ENCODE measurements around the gene HTR2B. TPM values are rescaled to one million over a fixed set of nuclear protein-coding genes. Genes with fewer than 3 reads are reported as not detected.

HTR2B gene
- total RNA-seq, 2 experiments from 2014 or later, result not detected

DNA sequence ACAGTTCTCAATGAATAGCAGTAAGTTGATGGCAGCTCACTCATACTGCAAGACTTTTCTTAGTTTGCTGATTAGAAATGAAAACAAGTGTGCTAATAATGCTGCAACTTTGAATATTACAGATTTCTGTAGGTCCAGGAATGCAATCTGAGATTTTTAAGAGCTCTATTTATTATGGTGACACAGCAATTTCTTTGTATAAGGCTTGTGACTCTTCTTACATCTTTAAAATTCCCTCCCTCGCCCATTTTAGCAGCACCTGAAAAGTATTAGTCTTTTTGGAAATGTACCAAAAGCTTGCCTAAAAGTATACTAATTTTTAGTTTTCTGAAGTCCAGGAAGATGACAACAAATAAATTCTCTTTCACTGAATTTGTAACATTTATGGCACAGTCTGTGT lies 4.4 kb upstream of the HTR2B start:
- ChIA-PET CTCF (interaction anchor here (0.6 to 1.6 kb wide), 4 partner anchors 17 to 965 kb away, joined by 3 to 5 read pairs (median 4); no protein-coding TSS in a partner anchor), POLR2A (no interaction called here)
- no peaks in the 10 kb centered on the region for H3K9me3 Mint-ChIP-seq
- H3K4me3 Mint-ChIP-seq, result no peak overlapping the region
- no peak overlapping the region for H3K27ac Mint-ChIP-seq
- intact Hi-C loops (cut with micrococcal nuclease), result no loop called here
- no peak for DNase-seq
- H3K36me3 Mint-ChIP-seq, result no peaks in the 10 kb centered on the region
- H3K27me3 Mint-ChIP-seq, result no peaks in the 10 kb centered on the region
- peaks cover 13% of the 10 kb centered on the region for H3K4me1 Mint-ChIP-seq (ENCODE audit: low read depth)

DNA sequence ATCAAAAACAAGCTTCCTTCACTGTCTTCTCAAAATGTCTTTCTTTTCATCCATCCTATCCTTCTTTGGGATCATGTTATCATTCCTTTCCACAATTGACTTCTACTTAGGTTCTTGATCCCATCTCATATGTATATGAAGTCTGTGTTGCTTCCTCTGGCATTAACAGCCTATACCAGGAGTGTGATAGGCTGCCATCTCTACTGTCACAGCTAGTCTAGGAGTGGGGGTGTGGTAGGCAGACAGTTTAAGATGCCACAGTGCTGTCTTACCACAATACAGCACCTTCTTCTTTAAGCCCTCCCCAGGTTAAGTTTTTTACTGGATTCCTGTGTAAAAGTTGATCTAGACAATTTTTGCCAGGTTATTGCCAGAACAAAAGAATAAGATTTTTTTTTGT lies 3.7 kb upstream of the HTR2B start:
- POLR2A ChIA-PET, result interaction anchor here (0.6 kb wide), 1 partner anchor 1109 kb away, joined by 3 read pairs; no protein-coding TSS in a partner anchor
- Mint-ChIP-seq H3K4me3 (no peak overlapping the region), H3K27ac (no peak overlapping the region), H3K4me1 (ENCODE audit: low read depth) (peaks cover 20% of the 10 kb centered on the region), H3K36me3 (no peaks in the 10 kb centered on the region), H3K9me3 (no peaks in the 10 kb centered on the region), H3K27me3 (no peaks in the 10 kb centered on the region)
- intact Hi-C loops (cut with micrococcal nuclease), result no loop called here
- no peak for DNase-seq
- CTCF ChIA-PET, result interaction anchor here (0.8 to 1.6 kb wide), 2 partner anchors 16 to 27 kb away, joined by 3 to 5 read pairs; no protein-coding TSS in a partner anchor

DNA sequence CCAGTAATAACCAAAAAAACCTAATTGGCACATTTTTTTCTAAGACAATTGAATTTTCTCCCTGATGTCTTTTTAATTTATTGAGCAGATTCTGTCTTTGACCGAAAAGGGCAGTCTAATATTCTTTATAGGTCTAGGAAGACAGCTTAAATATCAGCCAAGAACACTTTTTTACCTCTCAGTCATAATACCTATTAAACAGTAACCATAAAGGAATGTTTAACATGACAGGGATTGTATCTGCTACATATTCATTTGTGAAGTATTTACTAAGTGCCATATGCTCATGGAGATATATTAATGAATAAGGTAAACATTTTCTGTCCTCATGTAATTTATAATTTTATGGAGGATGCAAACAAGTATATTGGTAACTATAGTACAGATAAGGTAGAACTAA lies 3.1 kb upstream of the HTR2B start:
- peaks cover 25% of the 10 kb centered on the region for H3K4me1 Mint-ChIP-seq (ENCODE audit: low read depth)
- H3K36me3 Mint-ChIP-seq, result no peaks in the 10 kb centered on the region
- ChIA-PET CTCF (interaction anchor here (0.8 kb wide), 1 partner anchor 24 kb away, joined by 3 read pairs; no protein-coding TSS in a partner anchor), POLR2A (interaction anchor here (0.6 kb wide), 1 partner anchor 1109 kb away, joined by 3 read pairs; no protein-coding TSS in a partner anchor)
- DNase-seq, result no peak
- no peak overlapping the region for H3K27ac Mint-ChIP-seq
- no peaks in the 10 kb centered on the region for H3K27me3 Mint-ChIP-seq
- intact Hi-C loops (cut with micrococcal nuclease), result no loop called here
- H3K4me3 Mint-ChIP-seq, result no peak overlapping the region
- no peaks in the 10 kb centered on the region for H3K9me3 Mint-ChIP-seq

DNA sequence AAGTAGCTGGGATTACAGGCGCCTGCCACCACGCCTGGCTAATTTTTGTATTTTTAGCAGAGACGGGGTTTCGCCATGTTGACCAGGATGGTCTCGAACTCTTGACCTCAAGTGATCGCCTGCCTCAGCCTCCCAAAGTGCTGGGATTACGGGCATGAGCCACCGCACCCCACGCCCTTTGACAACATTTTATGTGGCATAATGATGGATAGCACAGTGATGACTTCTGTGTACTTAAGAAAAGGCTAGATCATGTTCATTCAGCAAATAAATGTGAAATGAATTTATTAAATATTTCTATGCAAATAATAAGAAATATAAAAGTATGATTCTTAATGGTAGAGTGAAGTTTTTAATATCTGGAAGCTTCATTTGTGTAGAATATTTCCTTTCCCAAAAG lies 2.6 kb upstream of the HTR2B start:
- Mint-ChIP-seq H3K4me3 (no peak overlapping the region), H3K9me3 (no peaks in the 10 kb centered on the region), H3K27me3 (no peaks in the 10 kb centered on the region), H3K4me1 (ENCODE audit: low read depth) (peaks cover 25% of the 10 kb centered on the region), H3K36me3 (no peaks in the 10 kb centered on the region), H3K27ac (no peak overlapping the region)
- ChIA-PET POLR2A (no interaction called here), CTCF (interaction anchor here (0.8 kb wide), 1 partner anchor 24 kb away, joined by 3 read pairs; no protein-coding TSS in a partner anchor)
- intact Hi-C loops (cut with micrococcal nuclease), result no loop called here
- no peak for DNase-seq

DNA sequence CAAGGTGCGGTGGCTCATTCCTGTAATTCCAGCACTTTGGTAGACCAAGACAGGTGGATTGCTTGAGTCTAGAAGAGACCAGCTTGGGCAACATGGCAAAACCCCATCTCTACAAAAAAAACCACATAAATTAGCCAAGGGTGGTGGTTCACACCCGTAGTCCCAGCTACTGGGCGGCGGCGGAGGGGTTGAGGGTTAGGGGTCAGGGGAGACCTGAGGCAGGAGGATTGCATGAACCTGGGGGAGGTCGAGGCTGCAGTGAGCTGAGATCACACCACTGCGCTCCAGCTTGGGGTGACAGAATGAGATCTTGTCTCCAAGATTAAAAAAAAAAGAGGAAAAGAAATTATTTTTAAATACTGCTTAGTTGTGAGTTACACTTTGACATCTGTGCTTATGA lies 1.3 kb upstream of the HTR2B start:
- Mint-ChIP-seq H3K27ac (no peak overlapping the region), H3K36me3 (no peaks in the 10 kb centered on the region), H3K27me3 (no peaks in the 10 kb centered on the region), H3K4me1 (ENCODE audit: low read depth) (peaks cover 25% of the 10 kb centered on the region), H3K9me3 (no peaks in the 10 kb centered on the region), H3K4me3 (no peak overlapping the region)
- intact Hi-C loops (cut with micrococcal nuclease), result no loop called here
- ChIA-PET POLR2A (no interaction called here), CTCF (no interaction called here)
- no peak for DNase-seq

DNA sequence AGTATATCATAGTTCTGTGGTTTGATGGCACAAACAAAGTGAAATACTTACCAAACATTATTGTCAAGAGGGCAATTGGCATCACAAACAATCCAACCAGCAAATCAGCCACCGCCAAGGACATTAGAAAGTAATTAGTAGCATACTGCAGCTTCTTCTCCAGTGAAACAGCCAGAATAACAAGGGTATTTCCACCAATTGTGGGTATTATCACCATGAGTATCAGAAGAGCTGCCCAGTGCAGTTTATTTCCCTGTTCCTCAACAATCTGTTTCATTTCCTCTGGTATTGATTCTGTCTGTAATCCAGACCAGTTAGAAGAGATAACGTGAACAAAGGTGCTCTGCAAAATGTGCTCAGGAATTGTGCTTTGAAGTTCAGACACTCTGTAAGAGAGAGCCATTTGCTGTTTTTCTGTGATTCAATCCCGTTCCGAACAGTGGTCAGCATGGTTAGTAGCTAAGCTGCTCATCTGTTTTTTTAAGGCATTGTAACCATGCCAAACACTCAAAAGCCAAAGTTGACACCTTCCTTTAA lies 1.4 kb downstream of the HTR2B start:
- Mint-ChIP-seq H3K4me1 (ENCODE audit: low read depth) (peaks cover 25% of the 10 kb centered on the region), H3K27me3 (no peaks in the 10 kb centered on the region), H3K9me3 (no peaks in the 10 kb centered on the region), H3K27ac (no peak overlapping the region), H3K36me3 (peaks cover 4% of the 10 kb centered on the region), H3K4me3 (no peak overlapping the region)
- POLR2A ChIA-PET, result no interaction called here
- intact Hi-C loops (cut with micrococcal nuclease), result no loop called here
- CTCF ChIA-PET, result interaction anchor here (1.0 kb wide), 1 partner anchor 19 kb away, joined by 3 read pairs; no protein-coding TSS in a partner anchor
- DNase-seq, result no peak

DNA sequence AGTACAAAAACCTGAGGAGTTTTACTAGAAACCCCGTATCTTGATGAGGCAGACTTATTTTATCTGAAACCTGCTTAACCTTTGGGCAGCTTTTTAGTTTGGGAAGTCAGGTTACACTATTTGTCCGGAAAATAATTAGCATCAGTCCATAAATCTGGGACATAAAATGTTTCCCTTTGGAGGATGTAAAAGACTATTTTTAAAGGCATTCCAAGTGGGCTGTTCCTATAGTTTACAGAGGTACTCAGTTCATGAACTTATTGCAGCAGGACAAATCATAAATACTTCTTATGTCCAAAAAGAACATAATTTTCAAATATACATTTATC lies 6.3 kb downstream of the HTR2B start:
- Mint-ChIP-seq H3K27me3 (no peaks in the 10 kb centered on the region), H3K36me3 (peaks cover 10% of the 10 kb centered on the region), H3K27ac (no peak overlapping the region), H3K4me1 (ENCODE audit: low read depth) (peaks cover 12% of the 10 kb centered on the region), H3K4me3 (no peak overlapping the region), H3K9me3 (no peaks in the 10 kb centered on the region)
- intact Hi-C loops (cut with micrococcal nuclease), result no loop called here
- POLR2A ChIA-PET, result no interaction called here
- CTCF ChIA-PET, result no interaction called here
- no peak for DNase-seq

DNA sequence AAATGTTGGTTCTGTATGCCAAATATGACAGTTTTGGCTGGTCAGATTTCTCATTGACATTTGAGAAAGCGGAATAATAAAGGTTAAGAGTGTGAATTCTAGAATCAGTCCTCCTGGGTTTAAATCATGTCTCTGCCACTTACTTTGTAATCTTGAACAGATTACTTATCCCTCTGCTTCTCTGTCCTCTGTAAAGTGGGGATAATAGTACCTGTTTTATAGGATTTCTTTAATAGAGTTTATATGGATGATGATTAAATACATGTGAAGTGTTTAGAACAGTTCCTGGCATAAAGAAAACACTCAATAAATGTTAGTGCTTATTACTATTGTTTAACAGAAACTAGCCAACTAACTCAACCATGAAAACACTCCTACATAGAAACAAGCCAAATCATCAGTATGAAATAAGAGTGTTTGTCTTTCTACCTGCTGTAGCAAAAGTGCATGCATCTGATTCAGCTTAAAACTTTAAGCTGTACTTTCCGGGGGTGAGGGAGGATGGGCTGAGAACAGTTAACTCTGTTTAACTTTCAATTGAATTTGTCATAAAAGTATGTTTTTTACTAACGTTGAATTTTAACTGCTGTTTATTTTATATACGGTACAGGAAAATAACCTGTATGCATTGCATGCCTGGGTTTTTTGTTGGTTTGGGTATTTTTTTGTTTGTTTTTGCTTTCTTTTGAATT lies 6.8 kb downstream of the HTR2B start:
- H3K9me3 Mint-ChIP-seq, result no peaks in the 10 kb centered on the region
- H3K4me3 Mint-ChIP-seq, result no peak overlapping the region
- H3K4me1 Mint-ChIP-seq (ENCODE audit: low read depth), result peaks cover 7% of the 10 kb centered on the region
- CTCF ChIA-PET, result no interaction called here
- H3K27me3 Mint-ChIP-seq, result no peaks in the 10 kb centered on the region
- POLR2A ChIA-PET, result no interaction called here
- intact Hi-C loops (cut with micrococcal nuclease), result no loop called here
- peaks cover 10% of the 10 kb centered on the region for H3K36me3 Mint-ChIP-seq
- H3K27ac Mint-ChIP-seq, result no peak overlapping the region
- DNase-seq, result no peak

DNA sequence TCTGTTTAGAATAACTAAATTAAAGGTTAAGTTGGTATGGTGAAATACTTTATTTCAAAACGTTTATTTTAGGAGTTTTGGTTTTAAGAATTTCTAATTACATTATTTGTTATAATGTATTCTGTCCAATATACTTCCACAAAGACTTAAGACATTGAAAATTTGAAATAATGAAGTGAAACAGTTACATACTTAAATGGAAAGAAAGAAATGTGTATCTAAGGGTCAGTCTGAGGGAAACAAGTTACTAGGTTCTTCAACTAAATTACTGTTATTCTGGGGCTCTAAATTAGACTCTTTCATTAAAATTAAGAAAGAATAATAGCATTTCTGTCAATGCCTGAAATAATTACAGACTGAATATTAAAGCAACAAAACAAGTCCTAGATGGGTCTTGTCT lies 7.7 kb downstream of the HTR2B start:
- Mint-ChIP-seq H3K27me3 (no peaks in the 10 kb centered on the region), H3K27ac (no peak overlapping the region), H3K4me3 (no peak overlapping the region), H3K36me3 (peaks cover 14% of the 10 kb centered on the region), H3K4me1 (ENCODE audit: low read depth) (peaks cover 7% of the 10 kb centered on the region), H3K9me3 (no peaks in the 10 kb centered on the region)
- CTCF ChIA-PET, result no interaction called here
- intact Hi-C loops (cut with micrococcal nuclease), result no loop called here
- POLR2A ChIA-PET, result no interaction called here
- no peak for DNase-seq

DNA sequence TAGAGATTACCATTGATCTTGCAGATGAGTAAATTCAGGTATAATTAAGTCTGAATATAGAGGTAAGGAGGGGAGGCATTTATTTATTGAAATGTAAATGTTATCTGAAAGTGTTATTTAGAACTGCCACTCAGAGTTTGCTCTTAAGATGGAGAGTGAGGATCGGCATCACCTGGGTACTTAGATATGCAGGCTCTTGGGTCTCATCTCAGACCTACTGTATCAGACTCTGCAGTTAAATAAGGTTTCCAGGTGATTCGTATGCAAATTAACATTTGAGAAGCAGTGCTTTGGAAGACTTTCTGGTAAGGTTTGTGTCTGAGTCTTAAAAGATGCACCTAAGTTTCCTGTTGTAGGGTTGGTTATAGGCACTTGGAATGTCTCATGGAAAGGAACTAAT lies 9.2 kb downstream of the HTR2B start:
- Mint-ChIP-seq H3K27ac (no peak overlapping the region), H3K4me1 (ENCODE audit: low read depth) (peaks cover 7% of the 10 kb centered on the region), H3K36me3 (peaks cover 18% of the 10 kb centered on the region), H3K4me3 (no peak overlapping the region), H3K9me3 (no peaks in the 10 kb centered on the region), H3K27me3 (no peaks in the 10 kb centered on the region)
- no peak for DNase-seq
- intact Hi-C loops (cut with micrococcal nuclease), result no loop called here
- POLR2A ChIA-PET, result no interaction called here
- CTCF ChIA-PET, result interaction anchor here (1.0 kb wide), 1 partner anchor 63 kb away, joined by 4 read pairs; no protein-coding TSS in a partner anchor

DNA sequence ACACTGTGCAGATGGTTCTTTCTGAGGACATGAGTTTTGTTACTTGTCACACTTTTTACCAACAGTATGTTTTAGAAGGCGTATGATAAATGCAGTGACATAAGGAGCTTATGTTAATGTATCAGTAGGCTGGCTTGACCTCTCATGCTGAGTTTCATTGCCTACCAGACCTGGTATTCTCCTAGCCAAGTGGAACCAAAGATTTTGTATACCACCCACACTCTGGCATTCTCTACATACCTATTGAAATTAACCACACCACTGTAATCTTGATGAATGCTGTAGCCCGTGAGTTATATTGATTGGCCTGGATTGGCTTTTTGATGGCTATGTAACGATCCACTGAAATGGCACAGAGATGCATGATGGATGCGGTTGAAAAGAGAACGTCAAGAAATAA lies 11.4 kb downstream of the HTR2B start:
- Mint-ChIP-seq H3K27me3 (no peaks in the 10 kb centered on the region), H3K27ac (no peak overlapping the region), H3K36me3 (peaks cover 28% of the 10 kb centered on the region), H3K4me3 (no peak overlapping the region), H3K4me1 (ENCODE audit: low read depth) (peaks cover 7% of the 10 kb centered on the region), H3K9me3 (no peaks in the 10 kb centered on the region)
- DNase-seq, result no peak
- intact Hi-C loops (cut with micrococcal nuclease), result no loop called here
- CTCF ChIA-PET, result no interaction called here
- POLR2A ChIA-PET, result no interaction called here

DNA sequence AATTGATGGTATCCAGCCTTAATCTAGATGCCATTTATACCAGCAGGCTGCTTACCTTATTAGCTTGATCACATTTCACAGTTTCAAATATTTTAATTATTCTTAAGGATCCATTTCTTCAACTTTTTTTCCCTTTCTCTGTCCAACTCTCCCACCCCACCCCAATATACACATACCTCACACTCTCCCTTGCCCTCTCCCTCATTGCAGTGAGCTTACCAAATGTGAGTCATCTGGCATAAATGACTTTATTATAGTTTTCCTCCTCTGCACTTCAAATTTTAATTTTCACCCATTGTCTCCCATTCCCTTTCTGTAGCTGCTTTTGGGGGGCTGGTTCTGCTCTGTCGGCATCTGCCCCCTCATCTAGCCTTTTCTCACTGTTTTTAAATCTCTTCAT lies 12.9 kb downstream of the HTR2B start:
- Mint-ChIP-seq H3K4me1 (ENCODE audit: low read depth) (no peaks in the 10 kb centered on the region), H3K27me3 (no peaks in the 10 kb centered on the region), H3K27ac (no peak overlapping the region), H3K9me3 (no peaks in the 10 kb centered on the region), H3K36me3 (peaks cover 32% of the 10 kb centered on the region), H3K4me3 (no peak overlapping the region)
- ChIA-PET CTCF (interaction anchor here (0.7 to 1.0 kb wide), 2 partner anchors 17 to 116 kb away, joined by 3 read pairs; no protein-coding TSS in a partner anchor), POLR2A (interaction anchor here (0.6 kb wide), 1 partner anchor 373 kb away, joined by 3 read pairs; no protein-coding TSS in a partner anchor)
- DNase-seq, result no peak
- intact Hi-C loops (cut with micrococcal nuclease), result no loop called here

DNA sequence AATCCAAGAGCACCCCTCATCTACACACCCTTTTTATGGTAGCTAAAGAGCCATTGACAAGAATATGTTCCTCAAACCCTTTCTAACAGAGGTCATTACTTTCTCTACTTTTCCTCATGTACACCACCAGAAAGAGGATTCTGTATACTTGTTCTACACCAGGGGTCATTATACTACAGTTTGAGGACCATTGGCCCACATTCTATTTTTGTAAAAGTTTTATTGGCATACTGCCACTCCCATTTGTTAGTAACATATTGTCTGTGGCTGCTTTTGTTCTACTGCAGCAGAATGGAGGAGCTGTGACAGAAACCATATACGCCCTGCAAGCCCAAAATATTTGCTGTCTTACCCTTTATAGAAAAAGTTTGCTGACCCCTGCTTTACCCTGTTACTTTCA lies 14.3 kb downstream of the HTR2B start:
- H3K36me3 Mint-ChIP-seq, result peaks cover 33% of the 10 kb centered on the region

More for the DNA sequence above, 14.3 kb downstream of the HTR2B start:
- Mint-ChIP-seq H3K9me3 (no peaks in the 10 kb centered on the region), H3K27ac (no peak overlapping the region), H3K27me3 (no peaks in the 10 kb centered on the region), H3K4me1 (ENCODE audit: low read depth) (no peaks in the 10 kb centered on the region), H3K4me3 (no peak overlapping the region)
- ChIA-PET CTCF (interaction anchor here (1.4 kb wide), 1 partner anchor 341 kb away, joined by 6 read pairs; no protein-coding TSS in a partner anchor), POLR2A (no interaction called here)
- intact Hi-C loops (cut with micrococcal nuclease), result no loop called here
- DNase-seq, result no peak

Data from activated CD4-positive, alpha-beta memory T cell treated with anti-CD3 and anti-CD28 coated beads for 36 hours (primary cell).